GM19455 (cell line): ENCODE results near the gene CSN1S1.
"Not testable (repeated sequence)": the region's sequence is repeated elsewhere in the genome, so short reads cannot be mapped to it uniquely, and the experiment has no call there.

Source experiments
- ATAC-seq: cut with Tn5 transposase; IDR thresholded peaks from one replicate; pipeline ENCODE4 v1.9.1; 2021; ENCODE audit not compliant: unreplicated experiment

Gene CSN1S1

GRCh38 chr4:69930768-69931167 lies at the start of gene CSN1S1:
CSN1S1 (plus strand) TSS chr4:69931068; CDS start chr4:69932556, 1,488 bp downstream.
- no peak for ATAC-seq

DNA sequence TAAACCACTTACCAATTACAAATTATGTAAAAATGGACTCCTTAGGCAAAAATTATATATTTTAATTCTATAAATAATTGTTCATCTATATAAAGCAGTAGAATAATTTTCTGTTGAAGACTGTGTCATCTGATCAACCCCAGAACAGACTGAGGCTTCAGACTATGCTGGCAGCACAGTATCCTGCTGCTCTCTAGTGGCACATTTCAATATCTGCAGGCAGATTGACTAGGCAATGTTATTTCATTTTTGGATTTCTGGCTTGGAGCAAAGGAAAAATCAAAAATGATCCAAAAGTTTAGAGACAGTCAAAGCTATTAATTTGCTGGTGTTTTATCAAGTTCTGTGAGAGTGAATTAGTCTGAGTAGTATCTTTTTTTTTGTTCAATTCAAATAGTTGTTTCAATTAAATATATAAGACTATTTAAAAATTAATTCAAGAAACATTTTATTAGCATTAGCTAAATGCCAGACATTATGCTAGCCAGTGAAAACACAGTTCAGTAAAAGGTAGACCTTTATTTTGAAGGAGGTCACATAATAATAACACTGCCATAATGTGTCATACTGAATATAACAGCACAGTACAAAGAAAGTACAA lies 49.6 kb upstream of the CSN1S1 start:
- ATAC-seq: peak; percentile 85

- no peak for ATAC-seq
Observed at GRCh38 chr4:69882150-69882549, 48.7 kb upstream of the CSN1S1 start.

GRCh38 chr4:69888336-69888735 lies 42.5 kb upstream of the CSN1S1 start:
- ATAC-seq: no peak

DNA sequence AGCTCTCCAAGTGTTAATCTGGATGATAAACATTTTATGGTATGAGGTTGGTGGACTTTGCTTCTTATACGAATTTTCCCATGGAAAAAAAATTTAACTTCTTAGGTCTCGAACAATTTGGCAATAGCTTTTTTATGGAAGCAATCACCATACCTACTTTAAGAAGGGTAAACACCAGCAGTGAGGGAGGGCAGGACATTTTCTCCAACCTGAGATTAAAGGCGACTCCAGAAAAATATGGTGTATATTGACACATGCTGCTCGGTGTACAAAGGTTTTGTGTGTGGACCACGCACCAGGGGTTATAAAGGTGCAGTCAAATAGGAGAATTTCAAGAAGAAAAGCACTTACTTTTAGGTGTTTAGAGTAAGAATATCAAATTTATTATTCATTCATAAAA lies 36.7 kb upstream of the CSN1S1 start:
- ATAC-seq: no peak

- no peak for ATAC-seq
Observed at GRCh38 chr4:69894721-69895120, 36.1 kb upstream of the CSN1S1 start.

DNA sequence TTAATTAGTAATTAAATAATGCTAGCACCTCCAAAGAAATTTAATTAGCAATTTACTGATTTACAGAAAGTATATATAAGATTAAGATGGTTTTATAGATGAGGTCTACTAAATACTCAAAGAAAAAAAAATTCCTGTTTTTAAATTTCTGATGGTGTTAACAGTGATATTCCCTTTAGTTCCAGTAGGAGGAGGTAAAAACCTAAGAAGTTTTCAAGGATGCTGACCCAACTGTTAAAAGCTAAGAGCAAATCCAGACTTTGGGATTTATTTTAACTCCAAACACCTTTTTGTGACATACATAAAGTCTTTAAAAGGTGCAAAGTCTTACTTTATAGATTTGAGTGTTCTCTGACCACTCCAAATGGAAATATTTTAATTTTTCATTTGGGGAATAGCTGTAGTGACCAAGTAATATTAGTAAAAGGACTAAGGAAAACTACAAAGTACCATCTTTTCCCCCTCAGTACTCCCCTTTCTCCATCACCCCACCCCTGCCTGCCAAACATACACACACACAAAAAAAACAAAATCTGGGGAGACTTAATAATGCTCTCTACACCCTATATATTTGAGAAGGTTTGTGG lies 34.2 kb upstream of the CSN1S1 start:
- no peak for ATAC-seq

GRCh38 chr4:69907151-69907550 lies 23.7 kb upstream of the CSN1S1 start:
- no peak for ATAC-seq

DNA sequence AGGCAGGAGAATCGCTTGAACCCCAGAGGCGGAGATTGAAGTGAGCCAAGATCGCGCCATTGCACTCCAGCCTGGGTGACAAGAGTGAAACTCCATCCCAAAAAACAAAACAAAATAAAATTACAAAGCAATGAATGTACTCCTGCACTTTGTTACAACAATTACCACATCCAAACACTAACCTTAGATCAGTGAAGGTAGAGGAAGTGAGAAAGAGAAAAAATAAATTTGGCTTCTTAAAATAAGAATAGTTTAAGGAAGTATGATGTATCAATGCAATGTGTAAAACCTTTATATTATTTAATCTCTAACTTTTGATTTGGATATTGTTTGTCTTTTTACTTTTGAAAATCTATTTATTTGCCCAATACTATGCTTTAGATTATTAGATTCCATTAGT lies 21.7 kb upstream of the CSN1S1 start:
- ATAC-seq: no peak

- peak; percentile 80 for ATAC-seq
Observed at GRCh38 chr4:69910016-69910782, 20.7 kb upstream of the CSN1S1 start.

- no peak for ATAC-seq
Observed at GRCh38 chr4:69920874-69921273, 10.0 kb upstream of the CSN1S1 start.

DNA sequence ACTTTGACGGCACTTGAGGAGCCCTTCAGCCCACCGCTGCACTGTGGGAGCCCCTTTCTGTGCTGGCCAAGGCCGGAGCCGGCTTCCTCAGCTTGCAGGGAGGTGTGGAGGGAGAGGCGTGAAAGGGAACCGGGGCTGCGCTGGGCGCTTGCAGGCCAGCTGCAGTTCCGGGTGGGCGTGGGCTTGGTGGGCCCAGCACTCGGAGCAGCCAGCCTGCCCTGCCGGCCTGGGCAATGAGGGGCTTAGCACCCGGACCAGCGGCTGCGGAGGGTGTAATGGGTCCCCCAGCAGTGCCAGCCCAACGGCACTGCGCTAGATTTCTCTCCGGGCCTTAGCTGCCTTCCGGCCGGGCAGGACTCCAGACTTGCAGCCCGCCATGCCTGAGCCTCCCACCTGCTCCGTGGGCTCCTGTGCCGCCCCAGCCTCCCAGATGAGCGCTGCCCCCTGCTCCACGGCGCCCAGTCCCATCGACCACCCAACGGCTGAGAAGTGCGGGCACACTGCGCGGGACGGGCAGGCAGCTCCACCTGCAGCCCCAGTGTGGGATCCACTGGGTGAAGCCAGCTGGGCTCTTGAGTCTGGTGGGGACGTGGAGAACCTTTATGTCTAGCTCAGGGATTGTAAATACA lies 7.0 kb upstream of the CSN1S1 start:
- not testable (repeated sequence) for ATAC-seq

GRCh38 chr4:69934150-69934549 lies 3.3 kb downstream of the CSN1S1 start:
- ATAC-seq: no peak

DNA sequence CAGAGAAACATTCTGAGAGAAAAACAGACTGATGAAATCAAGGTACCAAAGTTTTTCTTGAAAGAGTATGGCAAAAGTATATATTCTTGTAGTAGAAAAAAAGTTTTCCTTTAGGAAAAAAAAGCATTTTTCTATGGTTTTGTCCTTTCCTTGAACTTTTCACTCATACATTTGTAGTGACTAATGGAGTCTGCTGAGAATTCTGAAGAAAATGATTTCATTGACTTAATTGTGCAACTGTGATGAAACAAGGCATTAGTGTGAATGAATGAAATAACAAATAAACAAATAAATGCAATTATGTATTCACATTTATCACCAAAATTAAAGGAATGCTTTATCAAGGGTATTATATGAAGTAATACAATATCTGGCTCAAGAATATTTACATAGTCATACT lies 5.7 kb downstream of the CSN1S1 start:
- no peak for ATAC-seq

DNA sequence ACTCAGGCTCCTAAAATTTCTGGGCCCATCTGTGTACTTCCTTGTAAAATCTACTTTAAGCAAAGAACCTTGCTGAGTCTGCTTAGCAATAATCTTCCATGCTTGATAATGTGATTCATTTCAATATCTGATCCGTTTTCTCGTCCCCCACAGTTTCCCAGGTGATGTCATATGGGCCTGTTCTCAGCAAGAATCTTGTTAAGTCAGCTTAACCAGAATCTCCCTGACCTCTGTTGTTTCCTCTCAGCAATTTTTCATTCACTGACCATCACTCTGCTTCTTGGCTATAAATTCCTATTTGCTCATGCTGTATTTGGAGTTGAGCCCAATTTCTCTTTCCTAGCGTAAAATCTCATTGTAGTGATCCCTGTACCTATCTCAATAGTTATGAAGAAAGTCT lies 20.7 kb downstream of the CSN1S1 start:
- ATAC-seq: no peak

- no peak for ATAC-seq
Observed at GRCh38 chr4:69957209-69957608, 26.3 kb downstream of the CSN1S1 start.

DNA sequence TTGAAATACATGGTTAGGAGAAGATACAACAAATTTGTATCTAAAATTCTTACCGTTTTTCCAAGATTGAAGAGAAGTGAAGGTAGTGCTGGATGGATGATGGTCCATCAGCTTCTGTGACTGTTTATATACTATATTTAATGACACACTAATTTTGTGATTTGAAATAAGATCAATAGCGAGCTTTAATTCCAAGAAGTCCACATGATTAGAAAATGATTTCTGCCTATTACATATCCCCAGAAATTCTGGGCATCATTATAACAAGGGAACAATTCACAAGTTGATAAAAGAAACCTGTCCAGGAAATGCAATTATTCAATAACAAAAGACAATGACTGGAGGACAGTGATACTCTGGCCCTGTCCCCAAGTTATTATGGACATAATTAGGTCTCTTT lies 34.8 kb downstream of the CSN1S1 start, which contains the start of gene CSN2:
CSN2 (minus strand) TSS at position 101 of the 400 bp plus-strand sequence. CDS start 4,733 bp downstream, outside the sequence.
- ATAC-seq: no peak

DNA sequence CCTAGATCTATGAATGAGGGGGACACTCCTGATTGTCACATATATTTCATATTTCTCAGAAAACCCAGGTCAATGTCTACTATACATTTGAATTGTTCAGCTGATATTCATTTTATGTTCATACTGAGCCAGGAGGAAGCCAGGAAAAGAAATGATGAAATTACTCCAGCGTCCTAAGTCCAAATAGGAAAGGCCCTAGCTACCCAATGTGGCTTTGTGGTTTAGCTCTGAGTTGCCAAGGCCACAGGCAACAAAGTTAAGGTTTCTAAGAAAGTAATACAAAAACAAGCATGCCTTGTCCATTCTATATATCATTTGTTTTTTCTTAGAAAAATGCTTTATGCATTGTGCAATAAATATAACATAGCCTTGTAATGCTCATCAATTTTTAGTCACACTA lies 39.2 kb downstream of the CSN1S1 start:
- no peak for ATAC-seq

GRCh38 chr4:69974631-69975030 lies 43.8 kb downstream of the CSN1S1 start:
- no peak for ATAC-seq

- no peak for ATAC-seq
Observed at GRCh38 chr4:69977582-69977981, 46.7 kb downstream of the CSN1S1 start.

GRCh38 chr4:69984030-69984443 lies 53.2 kb downstream of the CSN1S1 start:
- no peak for ATAC-seq

DNA sequence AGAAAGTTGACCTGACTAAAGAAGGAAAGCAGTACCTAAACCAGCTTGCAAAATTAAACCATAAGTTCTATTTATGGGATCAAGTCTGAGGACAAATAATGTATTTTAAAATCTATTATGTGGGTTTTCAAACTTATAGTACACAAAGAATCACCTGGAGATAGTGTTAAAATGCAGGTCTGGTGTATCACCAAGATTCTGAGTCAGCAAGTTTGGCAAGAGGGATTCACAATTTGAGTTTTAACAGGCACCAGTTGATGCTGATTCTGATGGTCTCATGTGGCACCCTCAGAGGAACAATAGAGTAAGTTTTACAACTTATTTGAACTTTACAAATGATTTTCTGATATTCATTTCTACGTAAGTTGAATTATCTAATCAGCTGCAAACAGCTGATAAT lies 55.8 kb downstream of the CSN1S1 start:
- no peak for ATAC-seq
